ENCODE data around the gene USF3.

Gene USF3

DNA sequence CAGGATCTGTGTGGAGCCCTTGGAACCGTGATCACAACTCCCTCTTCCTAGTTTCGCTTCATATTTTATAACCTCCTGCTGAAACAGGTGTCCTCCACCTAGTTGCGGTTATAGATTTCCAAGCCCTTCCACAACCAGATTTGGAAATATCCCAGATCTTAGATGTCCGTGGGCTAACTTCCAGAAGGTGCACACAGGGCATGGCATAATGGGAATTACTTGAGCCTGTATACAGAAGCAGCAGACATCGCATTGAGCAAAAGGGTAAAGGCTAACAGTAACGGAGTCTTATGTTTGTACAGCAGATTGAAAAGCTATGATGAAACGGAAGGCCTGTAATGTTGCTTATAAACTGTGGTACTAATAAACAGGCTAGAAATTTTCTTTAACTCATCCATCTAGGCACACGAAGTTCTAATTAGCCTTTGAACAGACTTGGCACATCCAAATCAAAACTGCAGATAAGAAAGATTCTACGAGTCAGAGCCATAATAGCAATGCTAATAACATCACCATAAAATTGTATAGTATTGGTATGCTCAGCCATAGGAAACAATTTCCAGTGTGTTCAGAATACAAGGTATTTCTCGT, 1.2 kb upstream of the USF3 start:
- DNase-seq (ENCODE audit: low read depth in 1 of 2, low spot score in 1 of 2) = no peak

DNA sequence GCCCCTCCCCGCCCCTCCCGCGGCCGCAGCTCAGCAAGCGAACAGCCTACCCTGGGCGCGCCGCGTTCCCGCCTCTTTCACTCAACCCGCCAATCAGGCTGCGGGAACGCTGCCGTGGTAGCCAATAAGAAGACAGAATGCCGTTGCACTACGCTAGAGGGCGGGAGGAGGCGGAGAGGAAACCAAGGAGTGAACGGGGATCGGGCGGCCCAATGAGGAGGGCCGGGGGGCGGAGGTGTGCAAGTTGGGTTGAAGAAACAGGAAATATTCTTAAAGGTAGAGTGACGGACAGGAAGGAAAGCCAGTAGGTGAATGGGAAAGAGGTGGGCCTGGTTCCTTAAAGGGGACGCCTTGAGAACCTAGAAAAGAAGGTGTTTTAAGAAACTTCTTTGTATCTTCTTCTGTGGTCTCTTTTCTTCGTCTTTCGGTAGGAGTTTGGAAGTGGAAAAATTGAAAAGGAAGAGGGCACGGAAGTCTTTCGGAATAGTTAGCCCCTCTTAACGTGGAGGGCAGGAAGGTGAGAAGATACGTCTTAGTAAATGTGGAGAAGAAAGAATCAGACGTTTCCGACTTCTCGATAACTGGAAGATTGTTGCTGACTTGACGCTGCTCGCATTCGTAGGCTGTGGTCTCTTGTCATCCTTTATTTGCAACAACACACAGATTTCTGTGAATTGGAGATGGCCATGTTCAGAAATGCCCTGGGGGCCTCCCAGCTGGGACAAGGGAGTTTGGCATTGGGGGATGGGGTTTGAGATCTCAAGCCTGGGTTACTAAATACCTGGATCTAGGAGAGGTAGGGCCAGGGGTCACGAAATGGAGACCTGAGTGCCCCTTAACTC, 437 bp upstream of the USF3 start:
- DNase-seq (ENCODE audit: low read depth in 1 of 2, low spot score in 1 of 2) = peak; percentile 96 to 98

DNA sequence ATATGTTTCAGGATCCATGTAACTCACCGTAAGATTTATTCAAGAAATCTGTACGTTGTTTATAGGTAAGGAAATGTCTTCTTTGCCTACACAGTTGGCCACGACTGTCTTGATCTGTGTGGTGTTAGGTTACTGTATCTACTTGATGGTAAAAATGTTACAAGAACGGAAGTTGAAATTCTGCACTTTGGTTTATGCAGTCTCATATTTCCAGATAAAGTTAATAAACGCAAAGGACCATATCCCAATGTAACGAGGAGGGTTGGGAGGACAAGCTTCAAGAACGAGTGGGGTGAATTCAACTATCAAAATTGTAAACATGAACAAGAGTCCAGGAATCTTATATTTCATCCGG, 1.0 kb downstream of the USF3 start:
- no peak for DNase-seq (ENCODE audit: low read depth in 1 of 2, low spot score in 1 of 2)

DNA sequence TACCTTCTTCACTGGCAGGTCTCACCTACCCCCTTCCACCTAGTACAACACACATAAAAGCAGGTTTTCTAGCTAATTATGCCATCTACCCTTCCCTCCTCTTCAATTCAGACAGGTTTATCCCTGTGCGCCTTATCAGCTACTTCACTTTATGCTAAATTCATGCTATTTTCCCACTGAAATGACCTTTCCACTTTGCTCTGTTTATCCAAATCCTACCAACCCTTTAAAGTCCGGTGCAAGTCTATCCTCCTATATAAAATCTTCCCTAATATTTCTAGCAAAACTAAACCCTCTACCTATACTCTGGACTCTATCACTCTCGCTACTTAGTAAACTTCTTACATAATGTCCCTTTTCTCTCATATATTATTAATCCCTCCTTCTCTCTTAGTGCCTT, 6.0 kb downstream of the USF3 start:
- no peak for DNase-seq (ENCODE audit: low read depth in 1 of 2, low spot score in 1 of 2)

DNA sequence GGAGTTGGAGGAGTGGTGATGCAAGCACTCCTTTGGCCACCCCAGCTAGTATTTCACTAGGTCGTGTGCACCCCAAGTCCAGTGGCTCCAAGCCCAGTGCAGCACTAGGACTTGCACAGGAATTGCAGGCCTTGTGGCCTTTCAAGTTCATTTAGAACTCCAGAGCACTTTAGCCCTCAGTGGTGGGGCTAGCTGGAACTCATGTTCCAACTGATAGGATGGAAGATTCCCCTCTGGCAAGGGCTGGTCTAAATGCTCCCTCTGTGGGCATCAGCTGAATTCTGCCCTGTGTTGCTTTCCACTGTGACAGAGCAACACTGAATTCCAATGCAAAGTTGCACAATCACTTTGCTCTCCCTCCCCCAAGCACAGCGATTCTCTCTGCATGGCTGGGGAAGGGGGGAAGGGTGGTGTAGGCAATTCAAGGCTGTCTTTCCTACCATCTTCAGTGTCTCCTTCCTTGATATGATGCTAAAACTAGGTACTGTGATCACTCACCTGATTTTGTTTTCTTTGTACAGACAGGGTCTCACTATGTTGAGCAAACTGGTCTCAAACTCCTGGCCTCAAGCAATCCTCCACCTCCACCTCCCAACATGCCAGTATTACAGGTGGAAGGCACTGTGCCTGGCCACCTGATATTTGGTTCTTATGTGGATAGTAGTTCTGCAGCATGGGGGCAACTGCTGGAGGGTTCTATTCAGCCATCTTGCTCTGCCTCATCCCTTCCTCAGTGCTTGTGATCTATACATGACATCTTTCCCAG, 10.3 kb downstream of the USF3 start:
- no peak for DNase-seq (ENCODE audit: low read depth in 1 of 2, low spot score in 1 of 2)

DNA sequence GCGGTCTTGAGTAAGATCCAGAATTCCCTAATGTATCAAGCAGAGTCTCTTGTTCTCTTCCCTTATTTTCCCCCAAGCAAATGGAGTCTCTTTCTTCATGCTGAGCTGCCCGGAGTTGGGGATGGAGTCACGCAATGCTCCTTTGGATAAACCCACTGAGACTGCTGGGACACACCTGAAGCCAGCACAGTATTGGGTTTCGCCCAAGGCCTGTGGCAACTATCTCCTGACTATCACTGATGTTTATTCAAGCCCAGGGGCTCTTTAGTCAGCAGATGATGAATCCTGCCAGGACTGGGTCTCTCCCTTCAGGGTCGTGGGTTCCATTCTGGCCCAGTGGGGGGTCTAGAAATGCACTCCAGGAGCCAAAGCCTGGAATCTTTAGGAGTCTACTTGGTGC, 11.3 kb downstream of the USF3 start:
- DNase-seq (ENCODE audit: low read depth in 1 of 2, low spot score in 1 of 2) = no peak

DNA sequence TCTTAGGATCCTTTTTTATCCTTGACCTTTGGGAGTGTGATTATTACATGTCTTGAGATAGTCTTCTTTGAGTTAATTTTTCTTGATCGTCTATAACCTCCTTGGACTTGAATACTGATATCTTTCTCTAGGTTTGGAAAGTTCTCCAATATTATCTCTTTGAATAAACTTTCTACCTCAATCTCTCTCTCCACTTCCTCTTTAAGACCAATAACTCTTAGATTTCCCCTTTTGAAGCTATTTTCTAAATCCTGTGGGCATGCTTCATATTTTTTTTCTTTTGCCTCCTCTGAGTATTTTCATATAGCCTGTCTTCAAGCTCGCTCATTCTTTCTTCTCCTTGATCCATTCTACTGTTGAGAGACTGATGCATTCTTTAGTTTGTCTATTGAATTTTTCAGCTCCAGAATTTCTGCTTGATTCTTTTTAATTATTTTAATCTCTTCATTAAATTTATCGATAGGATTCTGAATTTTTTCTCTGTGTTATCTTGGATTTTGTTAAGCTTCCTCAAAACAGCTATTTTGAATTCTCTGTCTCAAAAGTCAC, 12.1 kb downstream of the USF3 start:
- DNase-seq (ENCODE audit: low read depth in 1 of 2, low spot score in 1 of 2) = no peak

DNA sequence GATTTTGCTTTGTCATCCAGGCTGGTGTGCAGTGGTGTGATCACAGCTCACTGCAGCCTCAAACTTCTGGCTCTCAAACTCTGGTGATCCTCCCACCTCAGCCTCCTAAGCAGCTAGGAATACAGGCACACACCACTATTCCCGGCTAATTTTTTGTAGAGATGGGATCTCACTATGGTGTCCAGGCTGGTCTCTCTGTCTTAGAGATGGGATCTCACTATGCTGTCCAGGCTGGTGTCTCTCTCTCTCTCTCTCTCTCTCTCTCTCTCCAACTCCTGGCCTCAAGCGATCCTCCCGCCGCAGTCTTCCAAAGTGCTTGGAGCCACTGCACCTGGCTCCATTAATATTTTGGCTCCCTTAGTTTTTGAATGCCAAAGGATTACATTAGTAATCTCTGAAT, 17.7 kb downstream of the USF3 start:
- no peak for DNase-seq (ENCODE audit: low read depth in 1 of 2, low spot score in 1 of 2)

DNA sequence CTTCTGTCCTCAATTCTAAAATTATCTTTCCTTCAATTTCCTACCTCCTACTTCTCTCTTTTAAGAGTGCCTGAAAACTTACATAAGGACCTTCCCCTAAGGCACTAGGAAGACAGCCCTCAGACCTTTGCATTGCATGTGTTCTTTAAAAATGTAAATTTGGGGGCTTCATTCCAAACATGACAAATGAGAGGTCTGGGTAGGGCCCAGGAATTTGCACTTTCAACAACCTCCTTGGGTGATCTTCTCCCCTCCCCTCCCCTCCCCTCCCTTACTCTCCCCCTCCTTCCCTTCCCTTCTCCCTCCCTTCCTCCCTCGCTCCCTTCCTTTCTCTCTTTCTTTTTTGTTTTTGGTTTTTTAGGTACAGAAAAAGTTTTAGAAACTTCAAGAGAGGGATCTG, 18.7 kb downstream of the USF3 start:
- DNase-seq (ENCODE audit: low read depth in 1 of 2, low spot score in 1 of 2) = no peak

DNA sequence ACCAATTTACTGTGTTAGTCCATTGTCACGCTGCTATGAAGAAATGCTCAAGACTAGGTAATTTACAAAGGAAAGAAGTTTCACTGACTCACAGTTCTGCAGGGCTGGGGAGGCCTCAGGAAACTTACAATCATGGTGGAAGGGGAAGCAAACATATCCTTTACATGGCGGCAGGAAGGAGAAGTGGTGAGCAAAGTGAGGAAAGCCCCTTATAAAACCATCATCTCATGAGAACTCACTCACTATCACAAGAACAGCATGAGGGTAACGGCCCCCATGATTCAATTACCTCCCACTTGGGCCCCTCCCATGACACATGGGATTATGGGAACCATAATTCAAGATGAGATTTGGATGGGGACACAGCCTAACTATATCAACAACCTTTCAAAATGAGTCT, 20.2 kb downstream of the USF3 start:
- DNase-seq (ENCODE audit: low read depth in 1 of 2, low spot score in 1 of 2) = no peak

DNA sequence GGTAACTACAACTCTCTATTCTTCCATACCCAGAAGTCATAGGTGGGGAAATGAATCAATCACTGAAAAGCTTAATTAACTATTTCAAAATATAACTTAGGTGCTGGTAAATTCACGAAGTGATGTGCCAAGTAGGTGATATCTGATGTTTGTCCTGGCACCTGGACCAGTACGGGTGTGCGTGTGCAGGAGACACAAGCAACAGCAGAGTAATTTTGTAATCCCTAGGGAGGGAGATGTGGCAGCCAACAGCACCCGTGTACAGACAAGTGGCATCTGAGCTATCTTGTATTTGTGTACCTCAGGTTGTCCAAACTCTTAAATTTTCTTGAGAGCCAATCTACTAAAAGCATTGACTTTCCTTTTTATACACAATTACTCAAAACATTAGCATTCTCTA, 22.8 kb downstream of the USF3 start:
- DNase-seq (ENCODE audit: low read depth in 1 of 2, low spot score in 1 of 2) = no peak

DNA sequence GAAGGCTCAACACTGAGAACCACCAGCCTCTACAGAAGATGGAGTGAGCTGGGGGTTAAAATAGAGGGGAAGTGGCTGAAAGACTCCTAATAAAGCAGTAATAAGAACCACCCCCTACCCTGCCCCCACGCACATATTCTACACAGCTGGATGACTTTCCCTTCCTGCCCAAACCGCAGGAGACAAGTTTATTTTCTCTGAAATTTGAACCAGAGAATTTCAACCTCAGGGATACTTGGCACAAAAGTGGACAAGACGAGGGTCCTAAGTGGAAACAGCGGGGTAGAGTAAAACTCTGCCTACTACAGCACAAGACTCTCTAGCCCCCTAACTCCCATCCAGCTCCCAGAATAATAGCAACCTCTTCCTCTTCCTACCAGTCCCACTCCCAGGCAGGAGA, 28.4 kb downstream of the USF3 start:
- no peak for DNase-seq (ENCODE audit: low read depth in 1 of 2, low spot score in 1 of 2)

DNA sequence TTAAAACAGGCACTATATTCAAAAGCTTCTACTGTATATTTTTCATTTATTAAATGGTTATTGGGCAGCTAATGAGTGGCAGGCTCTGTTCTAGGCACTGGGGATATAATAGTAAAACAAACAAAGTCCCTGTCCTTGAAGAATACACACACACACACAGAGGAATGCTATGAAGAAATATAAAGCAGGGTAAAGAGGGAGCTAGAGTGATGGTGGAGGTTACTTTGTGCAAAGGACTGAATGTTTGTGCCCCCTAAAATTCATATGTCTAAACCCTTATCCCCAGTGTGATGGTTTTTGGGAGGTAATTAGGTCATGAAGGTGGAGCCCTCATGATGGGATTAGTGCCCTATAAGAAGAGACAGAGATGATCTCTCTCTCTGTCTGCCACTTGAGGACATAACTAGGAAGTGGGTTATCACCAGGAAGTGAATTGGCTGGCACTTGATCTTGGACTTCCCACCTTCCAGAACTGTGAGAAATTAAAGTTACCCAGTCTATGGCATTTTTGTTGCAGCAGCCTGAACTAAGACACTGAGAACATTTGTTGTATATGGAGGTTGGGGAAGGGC, 31.8 kb downstream of the USF3 start:
- no peak for DNase-seq (ENCODE audit: low read depth in 1 of 2, low spot score in 1 of 2)

DNA sequence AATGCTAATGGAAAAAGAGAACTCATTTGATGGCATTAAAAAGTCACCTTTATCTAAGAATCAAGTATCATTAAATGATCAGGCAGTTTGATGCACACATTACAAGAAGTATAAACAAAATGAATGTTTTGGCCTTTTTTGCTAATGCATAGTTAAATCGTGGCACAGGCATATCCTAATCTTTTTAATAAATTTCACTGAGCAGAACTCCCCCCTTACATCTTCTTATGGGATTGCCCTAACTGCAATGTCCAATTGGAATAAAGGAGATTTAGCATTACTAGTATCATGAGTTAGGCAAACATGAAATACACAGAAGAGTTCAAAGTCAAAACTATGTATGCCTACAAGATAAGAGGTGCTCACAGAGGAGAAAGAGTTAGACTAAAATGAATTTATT, 32.7 kb downstream of the USF3 start:
- DNase-seq (ENCODE audit: low read depth in 1 of 2, low spot score in 1 of 2) = no peak

DNA sequence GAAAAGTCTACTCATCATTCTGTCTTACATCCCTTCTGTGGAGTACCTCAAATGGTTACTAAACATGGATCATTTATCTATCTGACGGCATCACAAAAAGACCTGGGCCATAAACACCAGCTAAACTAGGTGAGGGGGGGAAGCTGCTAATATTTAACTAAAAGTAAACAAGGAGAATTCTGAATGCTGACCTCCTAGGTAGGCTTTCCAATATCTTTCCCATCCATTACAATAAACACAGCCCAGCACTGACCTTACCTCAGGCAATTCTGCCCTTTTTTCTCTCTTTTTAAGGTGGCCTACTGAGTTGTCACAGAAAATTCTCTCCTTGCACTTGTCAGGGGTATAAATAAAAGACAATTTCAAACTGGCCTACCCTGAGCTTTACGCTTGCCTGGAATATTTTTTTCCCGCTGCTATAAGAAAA, 33.1 kb downstream of the USF3 start:
- DNase-seq (ENCODE audit: low read depth in 1 of 2, low spot score in 1 of 2) = no peak

DNA sequence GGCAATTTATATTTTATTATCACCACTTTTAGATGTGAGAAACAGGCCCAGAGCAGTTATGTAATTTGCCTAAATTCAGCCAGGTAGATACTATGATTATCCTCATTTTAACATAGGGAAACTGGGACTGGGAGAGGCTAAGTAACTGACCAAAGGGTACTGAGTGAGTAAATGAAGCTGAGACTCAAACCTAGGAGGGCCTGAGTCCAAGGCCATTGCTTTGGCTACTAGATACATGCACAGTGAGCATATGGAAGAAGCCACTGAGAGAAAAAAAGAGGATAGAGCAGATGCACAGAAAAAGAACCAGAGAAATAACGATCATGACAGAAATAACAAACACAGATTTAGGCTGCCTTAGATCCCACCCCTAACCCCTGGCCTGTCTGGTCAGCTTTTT, 33.6 kb downstream of the USF3 start:
- DNase-seq (ENCODE audit: low read depth in 1 of 2, low spot score in 1 of 2) = no peak

DNA sequence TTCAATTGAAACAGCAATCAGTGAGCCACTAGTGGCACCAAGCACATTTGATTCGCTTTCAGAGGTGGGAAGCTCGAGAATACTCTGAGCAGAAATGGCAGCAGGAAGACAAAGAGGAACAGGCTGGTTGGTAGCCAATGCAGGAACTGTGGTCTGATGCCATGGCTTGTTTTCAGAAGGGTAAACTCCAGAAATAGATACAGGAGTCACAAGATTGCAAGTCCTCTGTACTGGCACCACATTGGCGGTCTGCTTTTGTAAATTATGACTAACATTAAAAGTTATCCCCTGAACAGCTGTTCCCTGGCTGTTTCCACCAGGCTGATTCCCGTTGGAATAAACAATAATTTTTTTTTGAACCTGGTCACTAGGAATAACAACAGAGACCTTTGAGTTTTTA, 35.5 kb downstream of the USF3 start:
- no peak for DNase-seq (ENCODE audit: low read depth in 1 of 2, low spot score in 1 of 2)

DNA sequence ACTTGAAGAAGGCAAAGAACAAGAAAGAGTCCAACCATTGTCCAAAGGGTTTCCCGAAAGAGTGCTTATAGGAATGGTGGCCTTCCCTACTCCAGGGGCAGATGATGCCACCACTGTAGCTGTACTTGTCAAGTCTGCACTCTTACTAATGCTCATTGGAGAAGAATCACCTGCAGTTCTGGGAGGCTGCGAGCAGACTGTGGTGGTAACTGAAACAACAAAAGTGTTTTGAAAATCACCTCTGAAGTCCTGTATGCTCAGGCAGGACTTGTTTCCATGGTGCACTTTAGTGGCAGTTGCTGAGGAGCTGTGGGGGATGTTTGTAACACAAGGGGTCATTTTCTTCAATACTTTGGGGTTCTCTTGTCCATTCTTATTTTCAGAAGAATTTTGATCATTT, 36.0 kb downstream of the USF3 start:
- no peak for DNase-seq (ENCODE audit: low read depth in 1 of 2, low spot score in 1 of 2)

DNA sequence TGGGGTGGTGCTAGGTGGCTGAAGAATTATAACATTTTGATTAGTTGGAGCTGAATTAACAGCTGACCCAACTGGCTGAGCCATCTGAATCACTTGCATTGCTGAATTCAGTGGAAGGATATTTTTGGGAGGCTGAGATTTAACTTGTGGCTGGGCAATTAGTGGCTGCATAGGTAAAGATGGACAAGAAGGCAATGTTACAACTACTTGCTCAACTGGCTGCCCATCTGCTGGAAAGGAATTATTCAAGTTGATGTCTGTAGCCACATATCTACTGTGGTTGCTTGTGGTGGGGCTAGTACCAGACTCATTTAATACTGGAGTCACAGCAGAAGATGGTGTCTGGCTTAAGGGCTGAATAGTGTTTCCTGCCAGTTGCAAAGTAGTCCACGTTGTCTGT, 36.4 kb downstream of the USF3 start:
- DNase-seq (ENCODE audit: low read depth in 1 of 2, low spot score in 1 of 2) = no peak

DNA sequence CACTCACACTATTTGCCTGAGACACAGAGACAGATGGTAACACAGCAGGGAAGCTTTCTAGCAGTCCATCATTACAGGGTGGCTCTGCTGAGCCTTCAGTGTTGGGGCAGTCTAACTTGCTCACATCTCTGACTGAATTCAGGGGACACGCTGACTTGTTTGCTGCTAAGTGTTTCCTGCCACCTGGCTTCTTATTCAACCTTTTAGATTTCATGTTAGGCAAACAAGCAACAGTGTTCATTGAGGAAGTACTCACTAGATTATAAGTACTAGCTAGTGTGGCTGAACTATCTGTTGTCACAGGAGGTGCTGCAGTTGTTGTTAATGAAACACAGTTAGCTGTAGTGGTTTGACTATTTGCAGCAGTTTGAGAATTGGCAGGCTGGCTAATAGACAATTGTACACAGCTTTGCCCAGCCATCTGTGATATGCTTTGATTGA, 37.3 kb downstream of the USF3 start:
- no peak for DNase-seq (ENCODE audit: low read depth in 1 of 2, low spot score in 1 of 2)

DNA sequence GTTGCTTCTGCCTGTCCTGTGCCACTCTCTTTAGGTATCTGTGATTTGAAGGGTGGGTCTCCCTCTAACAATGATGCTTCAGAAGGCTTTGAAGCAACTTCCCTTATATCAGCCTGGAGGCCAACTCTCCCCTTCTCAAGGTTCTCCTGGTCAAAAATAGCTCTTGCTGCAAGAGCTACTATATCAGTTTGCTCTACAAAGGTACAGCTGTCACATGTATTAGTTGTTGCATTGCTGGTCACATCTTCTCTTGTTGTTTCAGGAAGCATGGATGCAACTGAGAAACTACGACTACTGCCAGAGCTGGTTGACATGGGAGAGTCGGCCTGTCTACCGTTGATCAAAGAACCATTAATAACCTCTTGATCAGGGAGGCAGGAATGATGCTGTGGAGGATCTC, 38.3 kb downstream of the USF3 start:
- DNase-seq (ENCODE audit: low read depth in 1 of 2, low spot score in 1 of 2) = no peak

DNA sequence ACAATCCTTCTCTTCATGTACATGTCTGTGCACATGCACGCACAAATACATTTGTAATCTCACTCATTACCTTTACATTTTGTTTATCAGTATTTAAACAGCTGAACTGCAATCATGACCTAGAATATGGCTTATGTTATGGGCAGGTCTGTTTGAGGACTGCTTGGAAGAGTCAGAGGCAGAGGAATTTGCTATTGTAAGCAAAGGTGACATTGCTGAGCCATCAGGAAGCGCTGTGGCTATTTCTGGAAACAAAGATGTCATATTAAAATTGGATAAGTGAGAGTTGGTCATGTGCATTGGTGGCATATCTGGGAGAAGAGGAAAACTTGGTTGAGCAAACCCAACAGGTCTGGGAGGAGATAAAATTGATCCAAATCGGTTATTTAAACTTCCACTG, 41.6 kb downstream of the USF3 start:
- DNase-seq (ENCODE audit: low read depth in 1 of 2, low spot score in 1 of 2) = no peak
